Activated naive CD8-positive, alpha-beta T cell treated with anti-CD3 and anti-CD28 coated beads, Interleukin-2, amount 50 U/mL, for 24 hours (primary cell): ENCODE data around the gene SLC35F3.
A peak's percentile ranks its signal among the peaks of the same experiment; 100 is the strongest.

Source experiments
- ATAC-seq: fragments of 150-1000 bp; cut with Tn5 transposase; one replicate; pipeline ENCODE4 v1.10.0; 2021
- DNase-seq: peaks from one replicate; pipeline ENCODE4 v3.0.0; 2021
- H3K27ac Mint-ChIP-seq: one replicate; pipeline ENCODE4 v1.8.0; 2021; ENCODE audit warnings: mild to moderate bottlenecking, mixed read lengths
- H3K27me3 Mint-ChIP-seq: one replicate; pipeline ENCODE4 v1.8.0; 2021; ENCODE audit warnings: mixed read lengths
- H3K36me3 Mint-ChIP-seq: one replicate; pipeline ENCODE4 v1.8.0; 2021; ENCODE audit warnings: low read depth, mixed read lengths
- H3K4me1 Mint-ChIP-seq: one replicate; pipeline ENCODE4 v1.8.0; 2021; ENCODE audit warnings: mixed read lengths
- H3K4me3 Mint-ChIP-seq: one replicate; pipeline ENCODE4 v1.8.0; 2021; ENCODE audit warnings: mild to moderate bottlenecking, moderate library complexity, mixed read lengths
- H3K9me3 Mint-ChIP-seq: one replicate; pipeline ENCODE4 v1.8.0; 2021; ENCODE audit warnings: mixed read lengths

The SLC35F3 gene

GRCh38 chr1:234320549-234320948 lies 416.1 kb downstream of the SLC35F3 start:
- DNase-seq, result no peak
- ATAC-seq, result no peak
- H3K4me3 Mint-ChIP-seq, result no peak overlapping the region
- H3K36me3 Mint-ChIP-seq, result no peaks in the 10 kb centered on the region
- H3K27ac Mint-ChIP-seq, result no peak overlapping the region
- no peaks in the 10 kb centered on the region for H3K9me3 Mint-ChIP-seq
- peaks cover 56% of the 10 kb centered on the region for H3K4me1 Mint-ChIP-seq
- no peaks in the 10 kb centered on the region for H3K27me3 Mint-ChIP-seq

DNA sequence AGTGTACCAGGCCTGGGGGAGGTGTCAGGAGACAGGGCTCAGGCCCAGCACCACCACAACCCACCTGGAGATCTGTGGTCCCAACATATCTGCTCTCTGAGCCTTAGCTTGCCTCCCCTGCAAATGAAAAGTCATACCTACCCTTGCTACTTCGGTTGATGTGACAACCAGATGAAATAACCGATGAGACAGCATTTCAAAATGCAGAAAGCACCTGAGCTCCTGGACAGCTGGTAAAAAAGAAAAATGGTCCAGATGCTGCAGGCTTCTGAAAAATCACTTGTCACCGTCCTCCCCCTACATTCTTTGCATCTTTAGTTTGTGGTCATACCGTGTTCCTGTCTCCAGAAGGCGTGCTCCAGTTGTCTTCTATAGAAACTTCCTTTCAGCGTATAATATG lies 416.8 kb downstream of the SLC35F3 start:
- H3K27ac Mint-ChIP-seq, result no peak overlapping the region
- ATAC-seq (no peak), DNase-seq (no peak)
- no peaks in the 10 kb centered on the region for H3K27me3 Mint-ChIP-seq
- H3K4me1 Mint-ChIP-seq, result peaks cover 56% of the 10 kb centered on the region
- H3K36me3 Mint-ChIP-seq, result no peaks in the 10 kb centered on the region
- no peaks in the 10 kb centered on the region for H3K9me3 Mint-ChIP-seq
- H3K4me3 Mint-ChIP-seq, result no peak overlapping the region

GRCh38 chr1:234322097-234322496 lies 417.6 kb downstream of the SLC35F3 start:
- peaks cover 56% of the 10 kb centered on the region for H3K4me1 Mint-ChIP-seq
- H3K27ac Mint-ChIP-seq, result no peak overlapping the region
- no peaks in the 10 kb centered on the region for H3K9me3 Mint-ChIP-seq
- no peaks in the 10 kb centered on the region for H3K27me3 Mint-ChIP-seq
- H3K36me3 Mint-ChIP-seq, result no peaks in the 10 kb centered on the region
- DNase-seq (no peak), ATAC-seq (no peak)
- H3K4me3 Mint-ChIP-seq, result no peak overlapping the region

DNA sequence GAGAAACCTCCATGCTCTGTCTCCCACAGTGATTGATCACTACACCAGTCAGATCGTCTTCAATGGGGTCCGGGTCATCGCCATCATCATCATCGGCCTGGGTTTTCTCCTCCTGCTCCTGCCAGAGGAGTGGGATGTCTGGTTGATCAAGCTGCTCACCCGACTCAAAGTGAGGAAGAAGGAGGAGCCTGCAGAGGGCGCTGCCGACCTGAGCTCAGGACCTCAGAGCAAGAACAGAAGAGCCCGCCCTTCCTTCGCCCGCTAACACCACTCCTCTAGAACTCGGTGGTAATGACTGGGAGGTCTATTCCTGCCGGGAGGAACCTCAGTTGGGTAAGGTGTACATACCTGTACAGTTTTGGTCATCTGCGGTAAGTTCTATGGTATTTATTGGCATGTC lies 418.5 kb downstream of the SLC35F3 start:
- ATAC-seq (no peak), DNase-seq (peak; percentile 54)
- H3K9me3 Mint-ChIP-seq, result no peaks in the 10 kb centered on the region
- H3K4me1 Mint-ChIP-seq, result peaks cover 51% of the 10 kb centered on the region
- H3K27ac Mint-ChIP-seq, result no peak overlapping the region
- no peak overlapping the region for H3K4me3 Mint-ChIP-seq
- no peaks in the 10 kb centered on the region for H3K36me3 Mint-ChIP-seq
- no peaks in the 10 kb centered on the region for H3K27me3 Mint-ChIP-seq

GRCh38 chr1:234324821-234325220 lies 420.3 kb downstream of the SLC35F3 start:
- H3K27me3 Mint-ChIP-seq, result no peaks in the 10 kb centered on the region
- H3K4me3 Mint-ChIP-seq, result no peak overlapping the region
- H3K27ac Mint-ChIP-seq, result no peak overlapping the region
- no peak for ATAC-seq
- H3K36me3 Mint-ChIP-seq, result no peaks in the 10 kb centered on the region
- no peaks in the 10 kb centered on the region for H3K9me3 Mint-ChIP-seq
- DNase-seq, result no peak
- H3K4me1 Mint-ChIP-seq, result peaks cover 46% of the 10 kb centered on the region

DNA sequence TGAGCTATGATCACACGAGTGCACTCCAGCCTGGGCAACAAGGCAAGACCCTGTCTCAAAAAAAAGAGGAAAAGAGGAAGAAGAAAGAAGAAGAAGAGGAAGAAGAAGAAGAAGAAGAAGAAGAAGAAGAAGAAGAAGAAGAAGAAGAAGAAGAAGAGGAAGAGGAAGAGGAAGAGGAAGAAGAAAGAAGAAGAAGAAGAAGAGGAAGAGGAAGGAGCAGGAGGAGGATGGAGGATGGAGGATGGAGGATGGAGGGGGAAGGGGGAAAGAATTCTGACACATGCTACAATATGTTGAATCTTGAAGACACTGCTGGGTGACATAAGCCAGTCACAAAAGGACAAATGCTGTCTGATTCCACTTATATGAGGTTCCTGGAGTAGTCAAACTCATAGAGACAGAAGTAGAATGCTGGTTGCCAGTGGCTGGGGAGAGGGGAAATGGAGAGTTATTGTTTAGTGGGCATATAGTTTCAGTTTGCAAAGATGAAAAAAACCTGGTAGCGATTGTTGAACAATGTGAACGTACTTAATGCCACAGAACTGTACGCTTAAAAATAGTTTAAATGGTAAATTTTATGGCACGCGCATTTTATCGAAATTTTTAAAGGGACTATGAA lies 421.5 kb downstream of the SLC35F3 start:
- DNase-seq (no peak), ATAC-seq (peak; percentile 78)
- no peaks in the 10 kb centered on the region for H3K9me3 Mint-ChIP-seq
- peaks cover 4% of the 10 kb centered on the region for H3K27me3 Mint-ChIP-seq
- no peaks in the 10 kb centered on the region for H3K36me3 Mint-ChIP-seq
- H3K4me3 Mint-ChIP-seq, result peak overlapping the region; percentile 80
- H3K27ac Mint-ChIP-seq, result peak overlapping the region; percentile 96
- H3K4me1 Mint-ChIP-seq, result peaks cover 47% of the 10 kb centered on the region

DNA sequence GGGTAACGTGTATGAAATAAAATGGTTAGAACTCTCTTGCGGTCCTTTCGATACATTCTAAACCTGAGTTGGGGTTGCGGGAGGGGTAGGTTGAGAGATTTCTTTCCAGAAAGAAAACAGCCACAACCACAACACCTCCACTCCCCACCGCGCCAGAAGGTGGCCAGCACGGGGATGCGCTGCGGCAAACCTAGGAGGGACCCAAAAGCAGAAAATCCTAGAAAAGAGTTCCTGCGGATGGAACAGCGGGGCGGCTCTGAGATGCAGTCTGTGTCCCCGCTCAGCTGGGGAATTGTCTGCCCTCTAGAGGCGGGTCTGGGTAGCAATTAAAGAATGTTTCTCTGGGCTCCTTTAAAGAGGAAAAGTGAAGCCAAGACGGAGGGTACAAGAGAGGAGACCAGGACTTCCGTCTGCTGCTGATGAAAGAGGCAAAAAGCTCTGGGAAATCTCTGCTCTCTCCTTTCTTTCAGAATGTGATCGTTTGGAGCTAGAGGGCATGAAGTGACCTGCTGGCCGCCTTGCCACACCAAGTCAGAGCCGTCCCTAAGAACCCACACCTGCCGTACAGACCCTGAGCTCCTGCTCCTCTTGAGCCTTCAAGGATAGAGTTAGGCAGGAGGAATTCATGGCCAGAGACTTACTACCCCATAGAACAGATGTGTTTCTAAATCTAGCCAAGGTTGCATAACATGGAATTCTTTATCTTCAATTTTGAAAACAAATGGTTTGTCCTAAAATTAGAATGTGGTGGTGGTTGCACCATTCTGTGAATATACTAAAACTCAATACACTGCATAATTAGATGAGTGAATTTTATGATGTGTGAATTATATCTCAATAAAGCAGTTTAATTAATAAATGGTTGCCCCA lies 422.3 kb downstream of the SLC35F3 start:
- Mint-ChIP-seq H3K4me1 (peaks cover 42% of the 10 kb centered on the region), H3K4me3 (peak overlapping the region; percentile 80), H3K27me3 (peaks cover 6% of the 10 kb centered on the region), H3K36me3 (no peaks in the 10 kb centered on the region), H3K27ac (peak overlapping the region; percentile 96), H3K9me3 (no peaks in the 10 kb centered on the region)
- DNase-seq (peak; percentile 79), ATAC-seq (peak; percentile 82)

DNA sequence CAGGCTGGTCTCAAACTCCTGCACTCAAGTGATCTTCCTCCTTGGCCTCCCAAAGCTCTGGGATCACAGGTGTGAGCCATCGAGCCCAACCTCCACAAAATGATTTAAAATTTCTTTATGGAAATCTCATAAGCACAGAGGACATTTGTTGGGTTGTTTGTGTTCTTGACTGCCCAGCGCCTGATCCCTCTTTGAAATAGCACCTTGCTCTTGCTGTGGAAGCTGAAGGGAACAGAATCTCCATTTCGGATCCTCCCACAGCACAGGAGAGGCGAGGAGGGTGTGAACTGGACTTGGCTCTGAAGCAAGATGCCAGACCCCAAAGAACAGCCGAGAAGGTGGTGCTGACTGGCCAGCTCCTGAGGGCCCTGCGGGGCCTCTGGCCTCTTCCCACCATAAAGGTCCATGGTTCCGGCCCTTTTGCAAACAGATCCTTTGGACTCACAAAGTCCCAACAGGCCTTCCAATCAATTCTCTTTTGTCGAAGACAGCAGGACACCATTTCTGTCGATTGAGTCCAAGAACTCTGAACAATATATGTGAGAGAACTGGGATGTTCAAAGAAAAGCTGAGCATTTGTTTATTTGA lies 423.2 kb downstream of the SLC35F3 start:
- Mint-ChIP-seq H3K4me1 (peaks cover 35% of the 10 kb centered on the region), H3K4me3 (no peak overlapping the region), H3K27ac (no peak overlapping the region), H3K36me3 (no peaks in the 10 kb centered on the region), H3K27me3 (peaks cover 8% of the 10 kb centered on the region), H3K9me3 (no peaks in the 10 kb centered on the region)
- ATAC-seq, result no peak
- DNase-seq, result no peak

GRCh38 chr1:234330843-234331215 lies 426.4 kb downstream of the SLC35F3 start:
- Mint-ChIP-seq H3K9me3 (peaks cover 3% of the 10 kb centered on the region), H3K4me3 (no peak overlapping the region), H3K4me1 (peaks cover 19% of the 10 kb centered on the region), H3K27me3 (peaks cover 8% of the 10 kb centered on the region), H3K36me3 (peaks cover under 1% of the 10 kb centered on the region), H3K27ac (no peak overlapping the region)
- DNase-seq (no peak), ATAC-seq (no peak)

DNA sequence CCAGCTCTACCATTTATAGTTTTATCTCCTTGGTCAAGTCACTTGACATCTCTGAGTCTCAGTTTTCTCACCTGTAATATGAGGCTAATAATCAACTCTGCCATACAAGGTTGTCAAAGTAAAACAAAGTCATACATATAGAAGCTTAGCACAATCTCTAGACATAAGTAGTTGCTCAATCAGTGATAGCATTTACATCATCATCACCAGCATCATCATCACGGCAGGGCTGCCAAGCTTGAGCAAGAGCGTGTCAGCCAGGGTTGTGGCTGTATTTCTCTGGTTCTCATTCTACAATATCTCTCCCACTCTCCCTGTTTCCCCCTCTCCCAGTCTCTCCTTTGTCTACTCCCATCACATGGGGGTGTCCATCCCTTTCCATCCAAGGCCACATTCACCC lies 427.0 kb downstream of the SLC35F3 start:
- H3K4me3 Mint-ChIP-seq, result no peak overlapping the region
- peaks cover 12% of the 10 kb centered on the region for H3K4me1 Mint-ChIP-seq
- H3K27me3 Mint-ChIP-seq, result peaks cover 8% of the 10 kb centered on the region
- H3K27ac Mint-ChIP-seq, result no peak overlapping the region
- DNase-seq (no peak), ATAC-seq (no peak)
- H3K9me3 Mint-ChIP-seq, result peaks cover 10% of the 10 kb centered on the region
- H3K36me3 Mint-ChIP-seq, result peaks cover 4% of the 10 kb centered on the region

DNA sequence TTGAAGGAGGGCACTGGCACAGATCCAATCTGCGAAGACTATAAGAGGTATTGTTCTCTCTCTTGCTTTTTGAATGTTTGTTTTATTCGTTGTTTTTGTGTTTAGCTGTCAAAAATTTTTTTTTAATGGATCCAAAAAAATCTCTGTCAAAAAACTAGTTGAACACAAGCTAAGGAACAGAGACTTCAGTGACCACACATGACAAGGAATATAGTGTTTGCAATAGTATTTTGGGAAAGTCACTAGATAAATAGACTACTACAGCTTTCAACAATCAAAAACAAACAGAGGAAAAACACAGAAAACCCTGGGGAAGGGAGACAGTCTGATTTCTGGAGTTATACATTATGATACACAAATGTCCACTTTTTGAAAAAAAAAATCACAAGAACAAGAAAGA lies 431.9 kb downstream of the SLC35F3 start:
- Mint-ChIP-seq H3K4me3 (no peak overlapping the region), H3K4me1 (no peaks in the 10 kb centered on the region), H3K9me3 (peaks cover 19% of the 10 kb centered on the region), H3K27me3 (peaks cover 4% of the 10 kb centered on the region), H3K36me3 (peaks cover 8% of the 10 kb centered on the region), H3K27ac (no peak overlapping the region)
- DNase-seq (no peak), ATAC-seq (no peak)

- H3K4me3 Mint-ChIP-seq, result no peak overlapping the region
- H3K4me1 Mint-ChIP-seq, result no peaks in the 10 kb centered on the region
- H3K27ac Mint-ChIP-seq, result no peak overlapping the region
- peaks cover 8% of the 10 kb centered on the region for H3K36me3 Mint-ChIP-seq
- ATAC-seq (no peak), DNase-seq (no peak)
- H3K27me3 Mint-ChIP-seq, result no peaks in the 10 kb centered on the region
- H3K9me3 Mint-ChIP-seq, result peaks cover 19% of the 10 kb centered on the region
Observed at GRCh38 chr1:234337233-234337632, 432.8 kb downstream of the SLC35F3 start.

DNA sequence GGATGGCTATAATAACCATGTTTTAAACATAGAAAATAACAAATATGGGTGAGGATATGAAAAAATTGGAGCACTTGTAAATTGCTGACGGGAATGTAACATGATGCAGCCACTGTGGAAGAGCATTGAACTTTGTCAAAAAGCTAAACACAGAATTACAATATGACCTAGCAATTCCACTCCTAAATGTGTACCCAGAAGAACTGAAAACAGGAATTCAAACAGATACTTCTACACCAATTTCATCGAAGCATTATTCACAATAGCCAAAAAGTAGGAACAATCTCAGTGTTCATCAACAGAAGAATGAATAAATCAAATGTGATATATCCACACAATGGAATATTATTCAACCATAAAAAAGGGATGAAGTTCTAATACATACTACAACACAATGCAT lies 436.1 kb downstream of the SLC35F3 start:
- no peak overlapping the region for H3K4me3 Mint-ChIP-seq
- H3K27ac Mint-ChIP-seq, result no peak overlapping the region
- no peaks in the 10 kb centered on the region for H3K4me1 Mint-ChIP-seq
- peaks cover 19% of the 10 kb centered on the region for H3K9me3 Mint-ChIP-seq
- H3K36me3 Mint-ChIP-seq, result peaks cover 8% of the 10 kb centered on the region
- DNase-seq, result no peak
- ATAC-seq, result no peak
- H3K27me3 Mint-ChIP-seq, result no peaks in the 10 kb centered on the region

DNA sequence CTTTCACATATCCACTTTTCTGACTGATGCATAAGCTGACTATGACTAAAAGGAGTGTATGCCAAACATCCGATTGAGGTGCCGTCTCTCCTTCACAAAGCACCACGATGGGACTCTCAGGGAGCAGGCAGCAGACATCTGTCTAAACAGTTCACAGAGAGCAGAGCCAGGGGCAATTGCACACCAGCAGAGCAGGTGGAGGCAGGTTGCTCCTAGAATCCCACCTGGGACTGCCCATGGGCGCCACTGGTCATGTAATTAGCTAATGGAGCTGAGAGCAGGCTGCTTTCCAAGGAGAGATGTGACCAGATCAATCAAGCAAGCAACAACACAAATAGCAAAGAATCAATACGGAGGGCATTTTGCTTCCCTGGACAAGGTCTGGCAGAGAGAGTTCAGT lies 438.3 kb downstream of the SLC35F3 start:
- H3K36me3 Mint-ChIP-seq, result no peaks in the 10 kb centered on the region
- no peak for ATAC-seq
- no peaks in the 10 kb centered on the region for H3K4me1 Mint-ChIP-seq
- DNase-seq, result no peak
- no peaks in the 10 kb centered on the region for H3K9me3 Mint-ChIP-seq
- H3K27me3 Mint-ChIP-seq, result no peaks in the 10 kb centered on the region
- H3K4me3 Mint-ChIP-seq, result no peak overlapping the region
- no peak overlapping the region for H3K27ac Mint-ChIP-seq

DNA sequence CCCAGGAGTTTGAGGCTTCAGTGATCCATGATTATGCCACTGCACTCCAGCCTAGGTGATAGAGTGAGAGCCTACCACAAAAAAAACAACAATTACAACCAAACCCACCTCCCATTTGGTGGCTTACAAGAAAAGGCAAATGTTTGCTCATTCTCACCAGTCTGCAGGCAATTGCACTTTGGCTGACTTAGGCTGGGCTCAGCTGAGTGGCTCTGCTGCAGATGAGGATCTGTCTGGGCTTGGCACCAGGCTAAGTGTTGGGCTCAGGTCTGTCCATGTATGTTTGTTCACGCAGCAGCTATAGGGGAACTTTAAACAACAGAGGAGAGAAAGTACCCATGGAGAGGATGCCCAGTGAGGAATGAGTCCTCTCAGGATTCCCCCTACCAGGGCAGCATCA lies 440.8 kb downstream of the SLC35F3 start:
- no peaks in the 10 kb centered on the region for H3K9me3 Mint-ChIP-seq
- no peak overlapping the region for H3K27ac Mint-ChIP-seq
- DNase-seq, result no peak
- ATAC-seq, result no peak
- no peak overlapping the region for H3K4me3 Mint-ChIP-seq
- no peaks in the 10 kb centered on the region for H3K36me3 Mint-ChIP-seq
- H3K27me3 Mint-ChIP-seq, result peaks cover 2% of the 10 kb centered on the region
- H3K4me1 Mint-ChIP-seq, result no peaks in the 10 kb centered on the region
